Fibroblast of lung (primary cell): Measurements from ENCODE around the gene TOR2A. TPM values are rescaled to one million over a fixed set of nuclear protein-coding genes. Genes with fewer than 3 reads are reported as not detected.

Source experiments
- DNase-seq, 2 donors: peaks; one replicate each; pipeline versions ENCODE4 v3.0.0 to v3.0.0-alpha.2; 2010; ENCODE audit warnings: low read depth in 2 of 2
- H2AFZ ChIP-seq: 2 replicates; pipeline ENCODE4 v1.5.1; 2012; ENCODE audit warnings: low read length, control low read depth, inconsistent platforms
- H3K27ac ChIP-seq: 2 replicates; pipeline ENCODE4 v1.5.1; 2011; ENCODE audit warnings: low read length, control low read depth; ENCODE audit not compliant: insufficient read depth
- H3K27me3 ChIP-seq: 2 replicates; pipeline ENCODE4 v1.5.1; 2011; ENCODE audit warnings: mild to moderate bottlenecking, low read length; ENCODE audit not compliant: control insufficient read depth, insufficient read depth
- H3K36me3 ChIP-seq: 2 replicates; pipeline ENCODE4 v1.5.1; 2011; ENCODE audit warnings: low read length; ENCODE audit not compliant: control insufficient read depth, insufficient read depth
- H3K4me1 ChIP-seq: 2 replicates; pipeline ENCODE4 v1.5.1; 2011; ENCODE audit warnings: low read length; ENCODE audit not compliant: control insufficient read depth, insufficient read depth; ENCODE audit errors: extremely low read depth
- H3K4me2 ChIP-seq: 2 replicates; pipeline ENCODE4 v1.5.1; 2011; ENCODE audit warnings: low read length, control low read depth; ENCODE audit not compliant: insufficient read depth; ENCODE audit errors: extremely low read depth
- H3K4me3 ChIP-seq, 4 experiments: fragments of 200-600 bp in 1 of 4; sonication (generic) in 1 of 4; replicated peaks in 1 of 4; 2 replicates each; pipeline ENCODE4 v1.5.1; 2011 to 2016; ENCODE audit warnings: low read length in 4 of 4, low read depth in 3 of 4, mild to moderate bottlenecking in 3 of 4, control low read depth in 2 of 4, inconsistent platforms in 1 of 4, mixed read lengths in 1 of 4; ENCODE audit not compliant: insufficient read depth in 1 of 4; ENCODE audit errors: control extremely low read depth in 1 of 4
- H3K79me2 ChIP-seq: 2 replicates; pipeline ENCODE4 v1.5.1; 2012; ENCODE audit warnings: mild to moderate bottlenecking, low read length, inconsistent platforms; ENCODE audit not compliant: control insufficient read depth, insufficient read depth
- H3K9ac ChIP-seq: 2 replicates; pipeline ENCODE4 v1.5.1; 2011; ENCODE audit warnings: mild to moderate bottlenecking, low read length, control low read depth; ENCODE audit not compliant: insufficient read depth
- H3K9me3 ChIP-seq: 2 replicates; pipeline ENCODE4 v1.5.1; 2012; ENCODE audit warnings: low read depth, low read length; ENCODE audit not compliant: control insufficient read depth, insufficient read depth
- H4K20me1 ChIP-seq: 2 replicates; pipeline ENCODE4 v1.5.1; 2011; ENCODE audit warnings: low read length; ENCODE audit not compliant: control insufficient read depth, insufficient read depth; ENCODE audit errors: extremely low read depth
- EZH2 ChIP-seq: IDR thresholded peaks from 2 replicates; pipeline ENCODE4 v1.5.1; 2012; ENCODE audit warnings: low read length, control low read depth, mild to moderate bottlenecking; ENCODE audit errors: missing control alignments
- polyA plus RNA-seq, 2 donors: library from polyadenylated mRNA; depleted of rRNA in 1 of 2; stranded (reverse) in 1 of 2; unstranded in 1 of 2; fragments of >200 nt; gene quantifications; 2 replicates each; pipeline ENCODE4 v1.2.1, GENCODE V29; 2011 to 2012; ENCODE audit warnings: missing spikeins in 1 of 2
- total RNA-seq: library from RNA; depleted of rRNA; stranded (reverse); fragments of >200 nt; gene quantifications from 2 replicates; pipeline ENCODE4 v1.2.1, GENCODE V29; 2014
- TF ChIP-seq, protein P1 (sequence below), 2 donors: IDR thresholded peaks in 1 of 2; conservative IDR thresholded peaks in 1 of 2; 1 replicate in 1 of 2; 2 replicates in 1 of 2; pipeline ENCODE4 v1.5.1; 2011 to 2012; ENCODE audit warnings: low read length in 2 of 2, control low read depth in 1 of 2, inconsistent platforms in 1 of 2, low read depth in 1 of 2, mild to moderate bottlenecking in 1 of 2

Gene TOR2A
- total and polyA plus RNA-seq, 2 donors (not counting 1 experiment from before 2014, with no cell fraction given) = 3.6 to 5.0 TPM

DNA sequence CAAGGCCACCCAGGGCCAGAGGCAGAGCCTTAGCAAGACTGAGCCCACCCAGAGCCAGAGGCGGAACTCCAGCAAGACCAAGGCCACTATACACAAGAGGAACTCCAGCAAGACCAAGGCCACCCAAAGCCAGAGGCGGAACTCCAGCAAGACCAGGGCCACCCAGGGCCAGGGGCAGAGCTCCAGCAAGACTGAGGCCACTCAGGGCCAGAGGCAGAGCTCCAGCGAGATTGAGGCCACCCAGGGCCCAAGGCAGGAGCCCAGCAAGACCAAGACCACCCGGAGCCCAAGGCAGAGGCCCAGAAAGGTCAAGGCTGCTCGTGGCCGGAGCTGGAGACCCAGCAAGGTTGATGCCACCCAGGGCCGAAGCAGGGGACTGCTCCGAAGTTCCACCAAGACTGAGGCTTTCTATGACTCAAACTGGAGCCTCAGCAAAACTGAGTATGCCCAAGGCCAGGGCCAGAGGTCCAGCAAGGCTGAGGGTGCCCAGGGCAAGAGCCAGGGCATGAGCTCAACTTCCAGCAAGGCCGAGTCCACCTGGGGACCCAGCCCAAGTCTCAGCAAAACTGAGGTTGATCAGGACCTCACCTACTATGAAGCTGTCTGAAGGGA lies 4.2 kb downstream of the TOR2A start:
- no peak overlapping the region for H3K9ac ChIP-seq
- H3K27me3 ChIP-seq = no peaks in the 10 kb centered on the region
- no peak overlapping the region for H2AFZ ChIP-seq
- H3K79me2 ChIP-seq = no peaks in the 10 kb centered on the region
- TF ChIP-seq EZH2 = no peak
- TF ChIP-seq, protein P1, sequence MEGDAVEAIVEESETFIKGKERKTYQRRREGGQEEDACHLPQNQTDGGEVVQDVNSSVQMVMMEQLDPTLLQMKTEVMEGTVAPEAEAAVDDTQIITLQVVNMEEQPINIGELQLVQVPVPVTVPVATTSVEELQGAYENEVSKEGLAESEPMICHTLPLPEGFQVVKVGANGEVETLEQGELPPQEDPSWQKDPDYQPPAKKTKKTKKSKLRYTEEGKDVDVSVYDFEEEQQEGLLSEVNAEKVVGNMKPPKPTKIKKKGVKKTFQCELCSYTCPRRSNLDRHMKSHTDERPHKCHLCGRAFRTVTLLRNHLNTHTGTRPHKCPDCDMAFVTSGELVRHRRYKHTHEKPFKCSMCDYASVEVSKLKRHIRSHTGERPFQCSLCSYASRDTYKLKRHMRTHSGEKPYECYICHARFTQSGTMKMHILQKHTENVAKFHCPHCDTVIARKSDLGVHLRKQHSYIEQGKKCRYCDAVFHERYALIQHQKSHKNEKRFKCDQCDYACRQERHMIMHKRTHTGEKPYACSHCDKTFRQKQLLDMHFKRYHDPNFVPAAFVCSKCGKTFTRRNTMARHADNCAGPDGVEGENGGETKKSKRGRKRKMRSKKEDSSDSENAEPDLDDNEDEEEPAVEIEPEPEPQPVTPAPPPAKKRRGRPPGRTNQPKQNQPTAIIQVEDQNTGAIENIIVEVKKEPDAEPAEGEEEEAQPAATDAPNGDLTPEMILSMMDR (conservative IDR thresholded peaks at IDR 0.05 in 1 of 2, IDR thresholded peaks at IDR 0.05 in 1 of 2; ENCODE audit: low read depth in 1 of 2, low read length in 2 of 2) = no peak
- no peak overlapping the region for H3K27ac ChIP-seq
- no peaks in the 10 kb centered on the region for H3K9me3 ChIP-seq
- no peak overlapping the region for H3K4me3 ChIP-seq
- no peak overlapping the region for H3K4me2 ChIP-seq
- no peak for DNase-seq
- H3K4me1 ChIP-seq = peaks cover 9% of the 10 kb centered on the region
- no peaks in the 10 kb centered on the region for H4K20me1 ChIP-seq
- peaks cover 3% of the 10 kb centered on the region for H3K36me3 ChIP-seq

DNA sequence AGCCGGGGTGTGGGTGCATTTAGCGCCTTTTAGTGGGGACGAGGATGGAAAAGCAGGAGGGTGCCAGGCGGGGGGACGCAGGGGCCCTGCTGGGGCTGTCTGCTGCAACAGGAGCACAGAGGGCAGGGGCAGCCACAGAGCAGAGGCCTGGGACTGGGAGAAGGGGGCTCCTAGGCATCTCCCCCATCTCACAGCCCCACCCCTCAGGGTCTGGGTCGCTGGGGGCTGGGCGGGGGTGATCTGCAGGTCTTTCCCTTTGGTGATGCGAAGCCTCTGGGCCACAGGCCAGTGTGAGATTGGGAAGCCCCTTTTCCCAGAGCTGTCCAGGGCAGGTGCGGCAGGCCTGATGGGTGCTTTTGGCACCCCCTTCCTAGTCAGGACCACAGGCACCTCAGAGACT lies 4.8 kb downstream of the TOR2A start:
- no peaks in the 10 kb centered on the region for H3K9me3 ChIP-seq
- no peak overlapping the region for H3K4me2 ChIP-seq
- no peak overlapping the region for H2AFZ ChIP-seq
- TF ChIP-seq, protein P1 (conservative IDR thresholded peaks at IDR 0.05 in 1 of 2, IDR thresholded peaks at IDR 0.05 in 1 of 2; ENCODE audit: low read depth in 1 of 2, low read length in 2 of 2) = no peak
- no peak for TF ChIP-seq EZH2
- no peak overlapping the region for H3K27ac ChIP-seq
- H3K27me3 ChIP-seq = no peaks in the 10 kb centered on the region
- H3K4me3 ChIP-seq = no peak overlapping the region
- H3K36me3 ChIP-seq = peaks cover 3% of the 10 kb centered on the region
- no peak overlapping the region for H3K9ac ChIP-seq
- peaks cover 5% of the 10 kb centered on the region for H3K4me1 ChIP-seq
- no peak for DNase-seq
- H4K20me1 ChIP-seq = no peaks in the 10 kb centered on the region
- no peaks in the 10 kb centered on the region for H3K79me2 ChIP-seq

DNA sequence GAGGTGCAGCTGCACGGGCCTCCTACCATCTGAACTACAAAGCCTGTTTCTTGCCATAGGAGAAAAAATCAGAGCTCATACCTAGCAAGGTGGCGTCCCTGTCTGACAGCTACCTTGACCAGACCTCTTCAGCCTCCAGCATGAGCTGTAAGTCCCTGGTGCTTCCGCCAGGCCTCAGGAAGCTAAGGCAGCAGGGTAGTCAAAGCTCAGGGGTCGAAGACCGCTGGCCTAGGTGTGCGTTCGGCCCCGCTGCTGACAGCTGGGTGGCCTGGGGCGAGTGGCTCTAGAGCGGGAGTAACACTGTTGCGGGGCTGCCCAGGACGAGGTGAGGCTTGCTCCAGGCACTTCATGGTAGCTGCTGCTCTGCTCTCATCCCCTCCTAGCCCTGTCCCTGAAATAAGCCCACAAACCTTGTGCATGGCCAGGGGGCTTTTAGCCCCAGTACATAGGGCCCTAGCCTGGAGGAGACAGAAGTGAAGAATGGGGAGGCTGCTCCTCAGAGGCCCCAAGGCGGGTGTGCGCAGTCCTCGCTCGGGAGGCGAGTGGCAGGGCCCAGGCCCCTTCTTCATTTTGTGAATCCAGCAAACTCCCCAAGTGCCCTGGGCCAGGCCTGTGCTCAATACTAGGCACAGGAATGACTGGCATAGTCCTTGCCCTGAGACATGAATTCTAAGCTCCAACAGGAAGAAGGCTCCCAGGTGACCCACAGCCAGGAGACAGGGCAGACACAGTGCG lies 5.4 kb downstream of the TOR2A start:
- H3K27me3 ChIP-seq = no peaks in the 10 kb centered on the region
- no peak overlapping the region for H3K4me3 ChIP-seq
- no peak overlapping the region for H3K27ac ChIP-seq
- no peaks in the 10 kb centered on the region for H3K9me3 ChIP-seq
- peaks cover 5% of the 10 kb centered on the region for H3K4me1 ChIP-seq
- H3K79me2 ChIP-seq = no peaks in the 10 kb centered on the region
- no peaks in the 10 kb centered on the region for H4K20me1 ChIP-seq
- DNase-seq = no peak
- TF ChIP-seq, protein P1 (conservative IDR thresholded peaks at IDR 0.05 in 1 of 2, IDR thresholded peaks at IDR 0.05 in 1 of 2; ENCODE audit: low read depth in 1 of 2, low read length in 2 of 2) = no peak
- no peak for TF ChIP-seq EZH2
- peaks cover 3% of the 10 kb centered on the region for H3K36me3 ChIP-seq
- H3K9ac ChIP-seq = no peak overlapping the region
- H2AFZ ChIP-seq = no peak overlapping the region
- no peak overlapping the region for H3K4me2 ChIP-seq
